OCI-LY1 (cell line): Measurements from ENCODE around the gene LINGO4.

Experiments
- H2AFZ ChIP-seq: fragments of 200-600 bp; sonication (generic), shearing (Covaris generic); 2 replicates; pipeline ENCODE4 v1.6.0; 2014; ENCODE audit warnings: antibody characterized with exemption, mild to moderate bottlenecking, low read length
- H3F3A ChIP-seq: fragments of 200-600 bp; sonication (generic), shearing (Covaris generic); 2 replicates; pipeline ENCODE4 v1.6.0; 2014; ENCODE audit warnings: mild to moderate bottlenecking, antibody characterized with exemption, low read length, moderate library complexity; ENCODE audit not compliant: insufficient read depth
- H3K27ac ChIP-seq: fragments of 200-600 bp; sonication (generic); 2 replicates; pipeline ENCODE4 v1.5.1; 2014; ENCODE audit warnings: low read length, mixed run types, mild to moderate bottlenecking, low read depth; ENCODE audit not compliant: poor library complexity, severe bottlenecking
- H3K27me3 ChIP-seq: fragments of 200-600 bp; sonication (generic); 2 replicates; pipeline ENCODE4 v1.6.0; 2014; ENCODE audit warnings: antibody characterized with exemption, mild to moderate bottlenecking, low read length, moderate library complexity; ENCODE audit not compliant: insufficient read depth
- H3K36me3 ChIP-seq: fragments of 200-600 bp; sonication (generic); 2 replicates; pipeline ENCODE4 v1.6.1; 2014; ENCODE audit warnings: mild to moderate bottlenecking, antibody characterized with exemption, low read length, moderate library complexity, mixed read lengths; ENCODE audit not compliant: insufficient read depth
- H3K4me1 ChIP-seq: fragments of 200-600 bp; sonication (generic); 2 replicates; pipeline ENCODE4 v1.5.1; 2014; ENCODE audit warnings: mild to moderate bottlenecking, low read length, moderate library complexity; ENCODE audit not compliant: insufficient read depth, severe bottlenecking
- H3K4me2 ChIP-seq: fragments of 200-600 bp; sonication (generic), shearing (Covaris generic); 2 replicates; pipeline ENCODE4 v1.6.1; 2014; ENCODE audit warnings: low read length
- H3K4me3 ChIP-seq: fragments of 200-600 bp; sonication (generic); 2 replicates; pipeline ENCODE4 v1.5.1; 2014; ENCODE audit warnings: low read length, low read depth, mild to moderate bottlenecking, mixed read lengths; ENCODE audit not compliant: poor library complexity, severe bottlenecking
- H3K79me2 ChIP-seq: fragments of 200-600 bp; shearing (Covaris generic); 2 replicates; pipeline ENCODE4 v1.6.1; 2016; ENCODE audit warnings: mixed run types, low read length, mixed read lengths; ENCODE audit not compliant: insufficient read depth
- H3K9ac ChIP-seq: fragments of 200-600 bp; sonication (generic), shearing (Covaris generic); 2 replicates; pipeline ENCODE4 v1.6.1; 2014; ENCODE audit warnings: mild to moderate bottlenecking, low read length, mixed read lengths
- H3K9me2 ChIP-seq: fragments of 200-600 bp; sonication (generic), shearing (Covaris generic); 2 replicates; pipeline ENCODE4 v1.6.1; 2014; ENCODE audit warnings: low read depth, mild to moderate bottlenecking, low read length, mixed read lengths
- H3K9me3 ChIP-seq: fragments of 200-600 bp; shearing (Covaris generic); 2 replicates; pipeline ENCODE4 v1.6.1; 2014; ENCODE audit warnings: low read length, mixed read lengths
- H4K20me1 ChIP-seq: fragments of 200-600 bp; sonication (generic), shearing (Covaris generic); 2 replicates; pipeline ENCODE4 v1.6.0; 2016; ENCODE audit warnings: mild to moderate bottlenecking, low read length; ENCODE audit not compliant: insufficient read depth
- CTCF ChIP-seq: fragments of 200-600 bp; sonication (generic), shearing (Covaris generic); IDR thresholded peaks from 2 replicates; pipeline ENCODE4 v1.5.1; 2017; ENCODE audit warnings: mild to moderate bottlenecking, antibody characterized with exemption, low read length, moderate library complexity, mixed read lengths
- EZH2 ChIP-seq: fragments of 200-600 bp; sonication (generic), shearing (Covaris generic); IDR thresholded peaks from 2 replicates; pipeline ENCODE4 v1.8.0; 2017; ENCODE audit warnings: borderline replicate concordance, mixed run types, mild to moderate bottlenecking, antibody characterized with exemption, low read length, moderate library complexity, mixed read lengths

Gene LINGO4

GRCh38 chr1:151805066-151805820 lies at the start of gene LINGO4:
LINGO4 (minus strand) TSS chr1:151805419; CDS start chr1:151802704, 2,715 bp downstream.
- TF ChIP-seq EZH2 = no peak
- TF ChIP-seq CTCF = no peak
- no peak within 1 kb of the TSS for H2AFZ ChIP-seq
- no peaks in the 10 kb centered on the region for H3K9me3 ChIP-seq
- H3K4me2 ChIP-seq = no peak within 1 kb of the TSS
- no peaks in the 10 kb centered on the region for H3F3A ChIP-seq
- no peak within 1 kb of the TSS for H3K4me3 ChIP-seq
- H3K9ac ChIP-seq = no peak within 1 kb of the TSS
- no peaks in the 10 kb centered on the region for H3K79me2 ChIP-seq
- no peak within 1 kb of the TSS for H3K27ac ChIP-seq
- no peaks in the 10 kb centered on the region for H3K4me1 ChIP-seq
- no peaks in the 10 kb centered on the region for H3K36me3 ChIP-seq
- no peaks in the 10 kb centered on the region for H3K9me2 ChIP-seq
- no peaks in the 10 kb centered on the region for H4K20me1 ChIP-seq
- 0 out of 2 replicates have a peak, but pooled peaks cover 8% of the 10 kb centered on the region for H3K27me3 ChIP-seq

- no peak overlapping the region for H3K27ac ChIP-seq
- H3K79me2 ChIP-seq = no peaks in the 10 kb centered on the region
- TF ChIP-seq CTCF (no peak), EZH2 (no peak)
- H3K4me2 ChIP-seq = no peak overlapping the region
- H3K36me3 ChIP-seq = no peaks in the 10 kb centered on the region
- no peaks in the 10 kb centered on the region for H3F3A ChIP-seq
- no peaks in the 10 kb centered on the region for H3K9me2 ChIP-seq
- H3K4me1 ChIP-seq = no peaks in the 10 kb centered on the region
- H2AFZ ChIP-seq = no peak overlapping the region
- no peaks in the 10 kb centered on the region for H4K20me1 ChIP-seq
- peaks cover 3% of the 10 kb centered on the region; the same call in 1 of the 2 replicates for H3K27me3 ChIP-seq
- no peak overlapping the region for H3K9ac ChIP-seq
- no peaks in the 10 kb centered on the region for H3K9me3 ChIP-seq
- no peak overlapping the region for H3K4me3 ChIP-seq
Measured at GRCh38 chr1:151854658-151855057, 49.4 kb upstream of the LINGO4 start.

GRCh38 chr1:151853411-151853943 lies 48.3 kb upstream of the LINGO4 start, which contains the start of gene THEM5:
THEM5 (minus strand) TSS chr1:151853712; CDS start chr1:151853565, 147 bp downstream.
- Histone ChIP-seq H3K27me3 (peaks cover 3% of the 10 kb centered on the region; the same call in 1 of the 2 replicates), H3K4me1 (no peaks in the 10 kb centered on the region), H3K36me3 (no peaks in the 10 kb centered on the region), H3K79me2 (no peaks in the 10 kb centered on the region), H4K20me1 (no peaks in the 10 kb centered on the region), H3K9ac (no peak within 1 kb of the TSS), H3K4me3 (no peak within 1 kb of the TSS), H3K27ac (no peak within 1 kb of the TSS), H3K9me3 (no peaks in the 10 kb centered on the region), H2AFZ (no peak within 1 kb of the TSS), H3K4me2 (no peak within 1 kb of the TSS), H3F3A (no peaks in the 10 kb centered on the region), H3K9me2 (no peaks in the 10 kb centered on the region)
- TF ChIP-seq EZH2 (no peak), CTCF (no peak)
